GM12878 (cell line): ENCODE data around the gene UPK1B. TPM values are rescaled to one million over a fixed set of nuclear protein-coding genes. Genes with fewer than 3 reads are reported as not detected.

Experiments
- CHD2 ChIP-seq: IDR thresholded peaks from 2 replicates; pipeline ENCODE4 v1.6.1; 2011; ENCODE audit warnings: low read depth, low read length, improper control_type of control experiment, borderline replicate concordance
- PKNOX1 ChIP-seq: fragments of 450-650 bp; IDR thresholded peaks from 2 replicates; pipeline ENCODE4 v1.6.1; 2016; ENCODE audit warnings: mild to moderate bottlenecking
- RUNX3 ChIP-seq: IDR thresholded peaks from 2 replicates; pipeline ENCODE4 v1.6.1; 2012; ENCODE audit warnings: low read length, inconsistent platforms
- TCF3 ChIP-seq: IDR thresholded peaks from 2 replicates; pipeline ENCODE4 v1.6.1; 2012; ENCODE audit warnings: low read depth, mild to moderate bottlenecking, low read length, borderline replicate concordance; ENCODE audit not compliant: insufficient read depth
- USF1 ChIP-seq: IDR thresholded peaks from 2 replicates; pipeline ENCODE4 v1.6.1; 2011; ENCODE audit warnings: borderline replicate concordance, low read depth, mild to moderate bottlenecking, moderate library complexity, mixed read lengths, low read length; ENCODE audit not compliant: insufficient read depth; ENCODE audit errors: extremely low read length
- ZNF207 ChIP-seq: fragments of 450-650 bp; IDR thresholded peaks from 2 replicates; pipeline ENCODE4 v1.6.1; 2014; ENCODE audit warnings: antibody characterized with exemption, mild to moderate bottlenecking, borderline replicate concordance
- polyA plus RNA-seq, 11 experiments: library from polyadenylated mRNA; depleted of rRNA in 4 of 11; unstranded in 6 of 11; stranded (reverse) in 5 of 11; fragments of >200 nt; fragmentation: Nextera tagmentation in 4 of 11; fragmentation: Illumina TruSeq in 1 of 11; extraction: Ambion mirVana in 4 of 11; extraction: Trizol in 1 of 11; gene quantifications; 1 replicate in 1 of 11; 2 replicates in 10 of 11; pipeline versions ENCODE4 v1.2.1 to v1.2.3, GENCODE V29; 2011 to 2016; ENCODE audit warnings: inconsistent platforms in 2 of 11, missing spikeins in 2 of 11, low read depth in 1 of 11
- total RNA-seq, 4 experiments: library from RNA; depleted of rRNA in 3 of 4; stranded (reverse); fragments of >200 nt in 3 of 4; fragmentation: Illumina TruSeq in 1 of 4; extraction: Trizol in 1 of 4; gene quantifications; 2 replicates each; pipeline versions ENCODE4 v1.2.1 to v1.2.3, GENCODE V29; 2013 to 2021
- TF ChIP-seq, protein P1 (sequence below): fragments of 450-650 bp; IDR thresholded peaks from 2 replicates; pipeline ENCODE4 v1.6.1; 2018; ENCODE audit warnings: mild to moderate bottlenecking, low read depth, moderate library complexity; ENCODE audit not compliant: partially characterized antibody

The UPK1B gene
- total and polyA plus RNA-seq, 10 of the 15 experiments (the other 5 are each of a cell fraction or from before 2014, with no cell fraction given) = not detected

DNA sequence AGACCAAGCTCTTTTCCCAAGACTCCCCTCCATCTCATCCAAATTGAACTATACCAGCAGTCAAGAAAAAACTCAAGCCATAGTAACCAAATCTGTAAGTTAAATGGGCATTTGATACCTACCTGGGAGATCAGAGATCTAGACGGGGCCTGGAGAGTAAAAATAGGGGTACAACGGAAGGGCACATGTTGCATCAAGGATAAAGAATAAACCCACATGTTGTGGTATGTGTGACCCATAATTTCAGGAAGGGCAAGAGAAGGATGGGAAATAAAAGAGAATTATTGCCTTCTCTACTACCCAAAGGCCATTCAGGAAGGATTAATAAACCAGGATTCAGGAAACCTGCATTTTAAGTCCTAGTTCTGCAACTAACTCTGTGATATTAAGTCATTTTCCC, 25.9 kb upstream of the UPK1B start (continued):
- no peak for TF ChIP-seq ZNF207
- no peak for TF ChIP-seq TCF3
- no peak for TF ChIP-seq RUNX3
- no peak for TF ChIP-seq USF1
- TF ChIP-seq PKNOX1 = no peak
- no peak for TF ChIP-seq CHD2
- TF ChIP-seq, protein P1, sequence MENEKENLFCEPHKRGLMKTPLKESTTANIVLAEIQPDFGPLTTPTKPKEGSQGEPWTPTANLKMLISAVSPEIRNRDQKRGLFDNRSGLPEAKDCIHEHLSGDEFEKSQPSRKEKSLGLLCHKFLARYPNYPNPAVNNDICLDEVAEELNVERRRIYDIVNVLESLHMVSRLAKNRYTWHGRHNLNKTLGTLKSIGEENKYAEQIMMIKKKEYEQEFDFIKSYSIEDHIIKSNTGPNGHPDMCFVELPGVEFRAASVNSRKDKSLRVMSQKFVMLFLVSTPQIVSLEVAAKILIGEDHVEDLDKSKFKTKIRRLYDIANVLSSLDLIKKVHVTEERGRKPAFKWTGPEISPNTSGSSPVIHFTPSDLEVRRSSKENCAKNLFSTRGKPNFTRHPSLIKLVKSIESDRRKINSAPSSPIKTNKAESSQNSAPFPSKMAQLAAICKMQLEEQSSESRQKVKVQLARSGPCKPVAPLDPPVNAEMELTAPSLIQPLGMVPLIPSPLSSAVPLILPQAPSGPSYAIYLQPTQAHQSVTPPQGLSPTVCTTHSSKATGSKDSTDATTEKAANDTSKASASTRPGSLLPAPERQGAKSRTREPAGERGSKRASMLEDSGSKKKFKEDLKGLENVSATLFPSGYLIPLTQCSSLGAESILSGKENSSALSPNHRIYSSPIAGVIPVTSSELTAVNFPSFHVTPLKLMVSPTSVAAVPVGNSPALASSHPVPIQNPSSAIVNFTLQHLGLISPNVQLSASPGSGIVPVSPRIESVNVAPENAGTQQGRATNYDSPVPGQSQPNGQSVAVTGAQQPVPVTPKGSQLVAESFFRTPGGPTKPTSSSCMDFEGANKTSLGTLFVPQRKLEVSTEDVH = no peak
